HG02852 (cell line): Measurements from ENCODE around the gene AR.

Experiments
- ATAC-seq: cut with Tn5 transposase; IDR thresholded peaks from one replicate; pipeline ENCODE4 v1.9.1; 2021; ENCODE audit warnings: mild to moderate bottlenecking, moderate library complexity; ENCODE audit not compliant: unreplicated experiment

AR gene

DNA sequence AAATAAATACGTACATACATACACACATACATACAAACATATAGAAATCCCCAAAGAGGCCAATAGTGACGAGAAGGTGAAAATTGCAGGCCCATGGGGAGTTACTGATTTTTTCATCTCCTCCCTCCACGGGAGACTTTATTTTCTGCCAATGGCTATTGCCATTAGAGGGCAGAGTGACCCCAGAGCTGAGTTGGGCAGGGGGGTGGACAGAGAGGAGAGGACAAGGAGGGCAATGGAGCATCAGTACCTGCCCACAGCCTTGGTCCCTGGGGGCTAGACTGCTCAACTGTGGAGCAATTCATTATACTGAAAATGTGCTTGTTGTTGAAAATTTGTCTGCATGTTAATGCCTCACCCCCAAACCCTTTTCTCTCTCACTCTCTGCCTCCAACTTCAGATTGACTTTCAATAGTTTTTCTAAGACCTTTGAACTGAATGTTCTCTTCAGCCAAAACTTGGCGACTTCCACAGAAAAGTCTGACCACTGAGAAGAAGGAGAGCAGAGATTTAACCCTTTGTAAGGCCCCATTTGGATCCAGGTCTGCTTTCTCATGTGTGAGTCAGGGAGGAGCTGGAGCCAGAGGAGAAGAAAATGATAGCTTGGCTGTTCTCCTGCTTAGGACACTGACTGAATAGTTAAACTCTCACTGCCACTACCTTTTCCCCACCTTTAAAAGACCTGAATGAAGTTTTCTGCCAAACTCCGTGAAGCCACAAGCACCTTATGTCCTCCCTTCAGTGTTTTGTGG lies 180.7 kb downstream of the AR start:
- ATAC-seq, result no peak

DNA sequence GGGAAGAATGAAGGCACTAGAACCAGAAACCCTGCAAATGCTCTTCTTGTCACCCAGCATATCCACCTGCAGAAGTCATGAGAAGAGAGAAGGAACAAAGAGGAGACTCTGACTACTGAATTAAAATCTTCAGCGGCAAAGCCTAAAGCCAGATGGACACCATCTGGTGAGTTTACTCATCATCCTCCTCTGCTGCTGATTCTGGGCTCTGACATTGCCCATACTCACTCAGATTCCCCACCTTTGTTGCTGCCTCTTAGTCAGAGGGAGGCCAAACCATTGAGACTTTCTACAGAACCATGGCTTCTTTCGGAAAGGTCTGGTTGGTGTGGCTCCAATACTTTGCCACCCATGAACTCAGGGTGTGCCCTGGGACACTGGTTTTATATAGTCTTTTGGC lies 181.7 kb downstream of the AR start:
- ATAC-seq, result no peak

GRCh38 chrX:67726018-67726417 lies 182.2 kb downstream of the AR start:
- no peak for ATAC-seq

- ATAC-seq, result no peak
Observed at GRCh38 chrX:67727576-67727975, 183.8 kb downstream of the AR start.

DNA sequence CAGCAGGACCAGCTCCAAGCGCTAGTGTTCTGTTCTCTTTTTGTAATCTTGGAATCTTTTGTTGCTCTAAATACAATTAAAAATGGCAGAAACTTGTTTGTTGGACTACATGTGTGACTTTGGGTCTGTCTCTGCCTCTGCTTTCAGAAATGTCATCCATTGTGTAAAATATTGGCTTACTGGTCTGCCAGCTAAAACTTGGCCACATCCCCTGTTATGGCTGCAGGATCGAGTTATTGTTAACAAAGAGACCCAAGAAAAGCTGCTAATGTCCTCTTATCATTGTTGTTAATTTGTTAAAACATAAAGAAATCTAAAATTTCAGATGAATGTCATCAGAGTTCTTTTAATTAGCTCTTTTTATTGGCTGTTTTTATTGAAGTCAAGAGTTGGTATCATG lies 186.5 kb downstream of the AR start:
- ATAC-seq, result no peak

GRCh38 chrX:67731061-67731460 lies 187.2 kb downstream of the AR start:
- ATAC-seq, result no peak

GRCh38 chrX:67732864-67733263 lies 189.0 kb downstream of the AR start:
- no peak for ATAC-seq

GRCh38 chrX:67734111-67734753 lies 190.4 kb downstream of the AR start:
- ATAC-seq, result no peak

DNA sequence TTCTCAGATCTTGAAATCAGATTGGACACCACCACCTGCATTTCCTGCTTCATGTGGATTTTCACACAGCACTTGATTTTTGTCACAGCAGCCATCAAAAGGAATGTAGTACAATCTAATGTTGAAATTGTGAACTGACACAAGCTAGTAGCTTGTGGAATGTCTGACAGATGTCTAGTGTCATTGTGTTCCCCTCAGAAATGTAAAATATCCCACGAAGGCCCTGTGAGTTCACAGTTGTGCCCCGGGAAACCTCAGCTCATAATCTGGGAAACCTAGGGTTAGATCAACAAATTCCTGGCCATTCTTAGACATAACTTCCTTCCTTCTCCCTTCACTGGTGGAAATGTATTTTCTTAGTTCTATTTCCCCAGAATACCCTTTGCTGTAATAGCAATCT lies 205.7 kb downstream of the AR start:
- ATAC-seq, result no peak

- ATAC-seq, result no peak
Observed at GRCh38 chrX:67750694-67751093, 206.9 kb downstream of the AR start.

DNA sequence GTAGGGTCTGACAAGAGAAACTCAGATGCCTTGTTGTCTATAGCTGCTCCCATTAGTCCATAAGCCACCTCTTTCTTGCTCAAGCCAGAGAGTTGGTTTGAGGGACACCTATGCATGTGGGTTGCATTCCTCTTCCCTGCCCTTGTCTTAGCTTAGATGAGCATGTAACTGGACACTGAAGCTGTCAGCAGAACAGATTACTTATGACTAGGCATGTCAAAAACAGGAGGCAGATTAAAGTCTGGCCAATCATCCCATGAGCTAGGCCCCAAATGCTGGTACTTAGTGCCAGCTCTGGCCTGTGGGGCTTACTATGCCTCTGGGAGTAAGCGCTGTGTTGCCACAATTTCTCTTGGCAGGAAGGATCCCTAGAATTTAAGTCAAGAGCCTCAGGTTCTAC lies 215.2 kb downstream of the AR start:
- no peak for ATAC-seq

DNA sequence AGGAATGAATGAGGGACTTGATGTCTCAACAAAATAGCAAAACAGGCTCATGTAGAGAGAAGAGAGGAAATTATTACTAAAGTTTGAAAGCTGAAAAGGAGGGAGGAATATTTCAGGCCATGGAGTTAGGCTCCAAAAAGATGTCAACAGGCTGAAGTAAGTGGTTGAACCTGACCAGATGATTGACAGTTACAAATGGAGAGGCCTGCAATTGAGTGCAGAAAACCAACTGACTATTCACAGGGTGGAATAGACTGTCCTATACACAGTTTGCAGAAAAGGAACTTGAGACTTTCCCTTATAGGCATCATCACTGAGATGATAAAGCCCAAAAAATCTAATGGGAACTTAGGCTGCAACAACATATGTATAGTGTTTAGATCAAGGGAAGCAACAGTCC lies 233.3 kb downstream of the AR start:
- ATAC-seq, result no peak

DNA sequence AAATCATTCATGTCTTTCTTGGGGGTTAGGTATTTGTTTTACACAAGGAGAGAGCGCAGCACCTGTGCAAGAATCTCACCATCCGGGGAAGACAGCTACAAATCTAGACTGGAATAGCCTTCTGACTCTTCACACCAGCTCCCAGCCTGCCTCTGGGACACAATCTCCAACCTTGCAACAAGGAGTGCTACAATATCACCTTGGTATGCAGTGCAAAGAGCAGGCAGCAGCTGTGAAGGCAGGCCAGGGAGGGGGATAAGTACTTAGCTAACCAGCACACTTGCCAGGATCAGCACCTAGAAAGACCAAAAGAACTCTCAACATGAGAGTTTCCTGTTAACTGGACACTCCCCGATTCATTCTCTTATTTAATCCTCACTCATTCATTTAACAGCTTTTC lies 235.3 kb downstream of the AR start:
- no peak for ATAC-seq
